HepG2 (cell line): ENCODE measurements around the gene TMEM255B. TPM values are rescaled to one million over a fixed set of nuclear protein-coding genes. Genes with fewer than 3 reads are reported as not detected.

ENCODE experiments used
- ATAC-seq: fragments of 200-7000 bp; cut with Tn5 transposase; 3 replicates; pipeline ENCODE4 v1.9.1; 2020; ENCODE audit warnings: mild to moderate bottlenecking, moderate library complexity
- BruUV-seq: library from RNA; stranded (reverse); fragments of 400-500 nt; replicated peaks from 2 replicates; lab custom pipeline; 2021; lab: Mats Ljungman, UMichigan
- CTCF ChIA-PET: fragments of 300-600 bp; formaldehyde crosslinking; extraction: SDS; loops from one replicate; lab custom pipeline; 2021; ENCODE audit warnings: low total read pairs, inconsistent platforms, low intra/inter-chr PET ratio; lab: Yijun Ruan, JAX
- POLR2A ChIA-PET: fragments of 350-600 bp; sonication (Branson Sonifier 250); formaldehyde crosslinking; loops from one replicate; lab custom pipeline; 2020; ENCODE audit warnings: antibody characterized with exemption, inconsistent platforms; lab: Yijun Ruan, JAX
- DNase-seq: peaks from one replicate; pipeline ENCODE4 v3.0.0-alpha.2; 2015; ENCODE audit warnings: low spot score
- FAIRE-seq: peaks from 3 replicates; lab custom pipeline; 2011; peaks lifted over from hg19 to GRCh38; lab: Jason Lieb, UNC
- H2AFZ ChIP-seq: one replicate; pipeline ENCODE4 v1.6.1; 2011; ENCODE audit warnings: low read length, inconsistent platforms
- H3K27ac ChIP-seq: fragments of 300-600 bp; 3 replicates; pipeline ENCODE4 v1.8.0; 2011; ENCODE audit warnings: mixed run types, mild to moderate bottlenecking, mixed read lengths, low read length, inconsistent platforms; ENCODE audit not compliant: insufficient read depth; ENCODE audit errors: extremely low read length
- H3K27me3 ChIP-seq, 2 experiments: fragments of 200-600 bp in 1 of 2; 2 replicates in 1 of 2; 3 replicates in 1 of 2; pipeline versions ENCODE4 v1.6.0 to v1.8.0; 2011; ENCODE audit warnings: low read length in 2 of 2, mild to moderate bottlenecking in 2 of 2, moderate library complexity in 2 of 2, inconsistent platforms in 1 of 2; ENCODE audit not compliant: insufficient read depth in 2 of 2, control insufficient read depth in 1 of 2
- H3K36me3 ChIP-seq, 2 experiments: fragments of 200-600 bp in 1 of 2; replicated peaks in 1 of 2; 2 replicates in 1 of 2; 3 replicates in 1 of 2; pipeline versions ENCODE4 v1.5.1 to v1.8.0; 2011; ENCODE audit warnings: low read length in 2 of 2, inconsistent platforms in 1 of 2; ENCODE audit not compliant: insufficient read depth in 2 of 2, control insufficient read depth in 1 of 2
- H3K4me1 ChIP-seq: 2 replicates; pipeline ENCODE4 v1.5.1; 2012; ENCODE audit warnings: low read length, inconsistent platforms; ENCODE audit not compliant: insufficient read depth
- H3K4me2 ChIP-seq: 2 replicates; pipeline ENCODE4 v1.6.0; 2011; ENCODE audit warnings: low read depth, low read length, inconsistent platforms
- H3K4me3 ChIP-seq, 3 experiments: fragments of 200-600 bp in 1 of 3; sonication (generic), shearing (Covaris generic) in 1 of 3; replicated peaks in 1 of 3; 2 replicates each; pipeline ENCODE4 v1.5.1; 2011 to 2016; ENCODE audit warnings: low read length in 3 of 3, inconsistent platforms in 2 of 3, low read depth in 2 of 3, mild to moderate bottlenecking in 2 of 3, control low read depth in 1 of 3, mixed read lengths in 1 of 3; ENCODE audit not compliant: insufficient read depth in 1 of 3
- H3K79me2 ChIP-seq: one replicate; pipeline ENCODE4 v1.6.1; 2011; ENCODE audit warnings: low read length, inconsistent platforms; ENCODE audit not compliant: insufficient read depth
- H3K9ac ChIP-seq: 2 replicates; pipeline ENCODE4 v1.6.0; 2011; ENCODE audit warnings: mild to moderate bottlenecking, low read depth, low read length, inconsistent platforms; ENCODE audit not compliant: insufficient read depth
- H3K9me3 ChIP-seq: 2 replicates; pipeline ENCODE4 v1.5.1; 2012; ENCODE audit warnings: mild to moderate bottlenecking, low read length
- H4K20me1 ChIP-seq: 2 replicates; pipeline ENCODE4 v1.6.0; 2011; ENCODE audit warnings: inconsistent platforms, mild to moderate bottlenecking, low read length, moderate library complexity; ENCODE audit not compliant: insufficient read depth
- ATF7 ChIP-seq, 2 experiments: fragments of 450-650 bp in 1 of 2; sonication (generic) in 1 of 2; formaldehyde crosslinking in 1 of 2; IDR thresholded peaks; 2 replicates each; pipeline versions ENCODE4 v1.4.0 to v1.6.1; 2016 to 2020; ENCODE audit warnings: antibody characterized with exemption in 1 of 2, mild to moderate bottlenecking in 1 of 2, missing genetic modification reagents in 1 of 2
- GTF3A ChIP-seq: sonication (generic); formaldehyde crosslinking; conservative IDR thresholded peaks from 2 replicates; pipeline ENCODE4 v1.4.0; 2020; ENCODE audit warnings: mild to moderate bottlenecking, missing genetic modification reagents
- HNRNPH1 ChIP-seq: fragments of 200-400 bp; formaldehyde crosslinking; optimal IDR thresholded peaks from 2 replicates; pipeline ENCODE3; 2017; ENCODE audit warnings: mild to moderate bottlenecking, low read depth, low read length
- MIER3 ChIP-seq: IDR thresholded peaks from 2 replicates; pipeline ENCODE4 v1.6.1; 2016; ENCODE audit warnings: missing compliant biosample characterization, borderline replicate concordance
- NCOA1 ChIP-seq: sonication (generic); formaldehyde crosslinking; IDR thresholded peaks from 2 replicates; pipeline ENCODE4 v1.9.0; 2021; ENCODE audit warnings: missing genetic modification reagents
- SP140L ChIP-seq: sonication (generic); formaldehyde crosslinking; IDR thresholded peaks from 2 replicates; pipeline ENCODE4 v1.4.0; 2020; ENCODE audit warnings: missing genetic modification reagents, borderline replicate concordance
- SUZ12 ChIP-seq: fragments of 150-350 bp; IDR thresholded peaks from 2 replicates; pipeline ENCODE4 v1.6.1; 2014; ENCODE audit warnings: low read depth, low read length
- ZBTB4 ChIP-seq: sonication (generic); formaldehyde crosslinking; IDR thresholded peaks from 2 replicates; pipeline ENCODE4 v1.4.0; 2020; ENCODE audit warnings: missing genetic modification reagents, mild to moderate bottlenecking, borderline replicate concordance
- ZNF180 ChIP-seq: sonication (generic); formaldehyde crosslinking; IDR thresholded peaks from 2 replicates; pipeline ENCODE4 v1.4.0; 2020; ENCODE audit warnings: low read depth, missing genetic modification reagents, borderline replicate concordance
- ZNF570 ChIP-seq: sonication (generic); formaldehyde crosslinking; IDR thresholded peaks from 2 replicates; pipeline ENCODE4 v1.4.0; 2020; ENCODE audit warnings: mild to moderate bottlenecking, missing genetic modification reagents, borderline replicate concordance
- ZNF776 ChIP-seq: sonication (generic); formaldehyde crosslinking; IDR thresholded peaks from 2 replicates; pipeline ENCODE4 v1.4.0; 2020; ENCODE audit warnings: mild to moderate bottlenecking, missing genetic modification reagents
- ZSCAN20 ChIP-seq: sonication (generic); formaldehyde crosslinking; IDR thresholded peaks from 2 replicates; pipeline ENCODE4 v1.4.0; 2020; ENCODE audit warnings: missing genetic modification reagents, mild to moderate bottlenecking, borderline replicate concordance
- ZSCAN30 ChIP-seq: sonication (generic); formaldehyde crosslinking; IDR thresholded peaks from 2 replicates; pipeline ENCODE4 v1.5.0; 2020; ENCODE audit warnings: mild to moderate bottlenecking, missing genetic modification reagents
- whole genome bisulfite sequencing: methylation state at CpG from one replicate; pipeline ENCODE4 v1.1.6; 2017; ENCODE audit warnings: low lambda C conversion rate; 5-methylcytosine and 5-hydroxymethylcytosine counted together
- in situ Hi-C: cut with HindIII; loops from 2 replicates; pipeline ENCODE4 v1.10.0; 2017; ENCODE audit warnings: low pct_unique_long_range_greater_than_20kb; ENCODE audit not compliant: extremely low pct_ligation_motif_present
- intact Hi-C: fragments of 100-400 bp; cut with micrococcal nuclease; formaldehyde crosslinking; loops from one replicate; pipeline ENCODE4 v1.10.0; 2022; ENCODE audit not compliant: unreplicated experiment
- polyA plus RNA-seq, 8 experiments: library from polyadenylated mRNA; depleted of rRNA in 3 of 8; stranded (reverse) in 7 of 8; unstranded in 1 of 8; fragments of >200 nt; fragmentation: Illumina TruSeq in 4 of 8; extraction: Trizol in 4 of 8; gene quantifications; 2 replicates each; pipeline versions ENCODE4 v1.2.1 to v1.2.3, GENCODE V29; 2011 to 2016; ENCODE audit warnings: low read depth in 4 of 8, missing spikeins in 1 of 8, mixed read lengths in 1 of 8; ENCODE audit not compliant: insufficient read depth in 1 of 8
- total RNA-seq, 5 experiments: library from RNA; depleted of rRNA; stranded (reverse); fragments of >200 nt; fragmentation: Illumina TruSeq; extraction: Trizol; gene quantifications; 2 replicates each; pipeline ENCODE4 v1.2.3, GENCODE V29; 2016; ENCODE audit warnings: low read depth in 1 of 5
- TF ChIP-seq, protein P1 (sequence below): sonication (generic); formaldehyde crosslinking; IDR thresholded peaks from 2 replicates; pipeline ENCODE4 v1.8.1; 2023; ENCODE audit warnings: mild to moderate bottlenecking, missing genetic modification reagents

TMEM255B gene
- total and polyA plus RNA-seq, 2 of the 13 experiments (the other 11 are each of a cell fraction or from before 2014, with no cell fraction given): not detected

- H3K27ac ChIP-seq: no peak overlapping the region
- H3K4me2 ChIP-seq: no peak overlapping the region
- in situ Hi-C loops: no loop called here
- CTCF ChIA-PET: no interaction called here
- POLR2A ChIA-PET: no interaction called here
- H4K20me1 ChIP-seq: no peaks in the 10 kb centered on the region
- ATAC-seq (no peak), FAIRE-seq (no peak), DNase-seq (no peak)
- H3K36me3 ChIP-seq: no peaks in the 10 kb centered on the region
- no peaks in the 10 kb centered on the region for H3K4me1 ChIP-seq
- H2AFZ ChIP-seq: no peak overlapping the region
- TF ChIP-seq MIER3: no peak
- no peak for TF ChIP-seq ZSCAN20
- no peak for TF ChIP-seq SUZ12
- TF ChIP-seq ATF7 (IDR thresholded peaks at IDR 0.05): no peak
- no peak for TF ChIP-seq ATF7 (CRISPR knock-in tag; IDR thresholded peaks at IDR 0.05)
- TF ChIP-seq HNRNPH1: no peak
- no peak for TF ChIP-seq ZNF180 (CRISPR knock-in tag)
- TF ChIP-seq NCOA1 (CRISPR knock-in tag): no peak
- TF ChIP-seq ZNF570 (CRISPR knock-in tag): no peak
- no peak for TF ChIP-seq ZNF776 (CRISPR knock-in tag)
- H3K9ac ChIP-seq: no peak overlapping the region
- BruUV-seq: no TSS peak
- WGBS: 24% methylated on average over 3 of the region's 25 CpGs
- no peaks in the 10 kb centered on the region for H3K79me2 ChIP-seq
- intact Hi-C loops: no loop called here
- H3K9me3 ChIP-seq: peaks cover 3% of the 10 kb centered on the region
- H3K27me3 ChIP-seq: peaks cover 7 to 24% of the 10 kb centered on the region in 2 experiments; a peak in 3 of 5 replicates
- H3K4me3 ChIP-seq: no peak overlapping the region
Observed at GRCh38 chr13:113802761-113803160, 43.7 kb downstream of the TMEM255B start.

- BruUV-seq: no TSS peak
- TF ChIP-seq ZSCAN30 (CRISPR knock-in tag) (no peak), SP140L (CRISPR knock-in tag) (no peak), ZBTB4 (CRISPR knock-in tag) (no peak), ZNF180 (CRISPR knock-in tag) (no peak), GTF3A (no peak)
- TF ChIP-seq, protein P1, sequence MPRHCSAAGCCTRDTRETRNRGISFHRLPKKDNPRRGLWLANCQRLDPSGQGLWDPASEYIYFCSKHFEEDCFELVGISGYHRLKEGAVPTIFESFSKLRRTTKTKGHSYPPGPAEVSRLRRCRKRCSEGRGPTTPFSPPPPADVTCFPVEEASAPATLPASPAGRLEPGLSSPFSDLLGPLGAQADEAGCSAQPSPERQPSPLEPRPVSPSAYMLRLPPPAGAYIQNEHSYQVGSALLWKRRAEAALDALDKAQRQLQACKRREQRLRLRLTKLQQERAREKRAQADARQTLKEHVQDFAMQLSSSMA (CRISPR knock-in tag): no peak
Observed at GRCh38 chr13:113803409-113804016, 44.5 kb downstream of the TMEM255B start.

More at GRCh38 chr13:113803409-113804016, 44.5 kb downstream of the TMEM255B start:
- ChIA-PET POLR2A (no interaction called here), CTCF (no interaction called here)
- 40% methylated on average over 28 of the region's 32 CpGs for WGBS
- Histone ChIP-seq H3K4me2 (no peak overlapping the region), H3K27ac (no peak overlapping the region), H3K4me1 (no peaks in the 10 kb centered on the region), H2AFZ (no peak overlapping the region), H3K27me3 (peaks cover 7 to 24% of the 10 kb centered on the region in 2 experiments; a peak in 3 of 5 replicates), H3K4me3 (no peak overlapping the region), H3K9me3 (peaks cover 11% of the 10 kb centered on the region), H3K36me3 (no peaks in the 10 kb centered on the region), H4K20me1 (no peaks in the 10 kb centered on the region), H3K9ac (no peak overlapping the region), H3K79me2 (no peaks in the 10 kb centered on the region)
- intact Hi-C loops (no loop called here), in situ Hi-C loops (no loop called here)
- ATAC-seq: no peak
- no peak for FAIRE-seq
- no peak for DNase-seq
